GM13977 (cell line): ENCODE measurements around the gene SLC44A1.

ENCODE experiments used
- DNase-seq: peaks from one replicate; pipeline ENCODE4 v3.0.0; 2012; ENCODE audit warnings: low spot score
- in situ Hi-C: fragments of 300-500 bp; cut with MboI; formaldehyde crosslinking; loops from one replicate; pipeline ENCODE4 v1.12.0; 2022; ENCODE audit warnings: low sequenced_read_pairs, low pct_unique_long_range_greater_than_20kb, mixed read lengths, inconsistent platforms; ENCODE audit not compliant: unreplicated experiment
- TF ChIP-seq, protein P1 (sequence below): IDR thresholded peaks from 2 replicates; pipeline ENCODE4 v1.5.1; 2012; ENCODE audit warnings: mild to moderate bottlenecking, control low read depth; ENCODE audit not compliant: insufficient read depth; ENCODE audit errors: extremely low read depth, missing control alignments

Gene SLC44A1

DNA sequence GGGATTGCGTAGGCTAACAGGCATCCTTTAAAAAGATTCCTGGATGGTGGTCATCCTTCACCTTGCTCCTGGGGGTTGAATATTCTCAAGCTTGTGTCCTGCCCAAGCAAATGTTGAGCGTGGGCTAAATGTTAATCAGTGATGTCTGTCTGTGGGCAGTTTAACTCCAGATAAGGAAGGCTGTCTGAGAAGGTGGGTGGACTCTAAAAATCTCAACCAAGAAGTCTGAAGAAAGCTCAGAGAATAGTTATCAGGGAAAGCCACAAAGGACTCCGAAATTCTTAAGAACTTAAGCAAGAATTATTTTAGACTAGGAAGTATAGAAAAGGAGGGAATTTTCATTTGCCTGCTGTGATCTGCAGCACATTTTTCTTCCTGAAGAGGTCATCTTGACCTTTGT is 125.5 kb downstream of the SLC44A1 start:
- in situ Hi-C loops: no loop called here
- TF ChIP-seq, protein P1, sequence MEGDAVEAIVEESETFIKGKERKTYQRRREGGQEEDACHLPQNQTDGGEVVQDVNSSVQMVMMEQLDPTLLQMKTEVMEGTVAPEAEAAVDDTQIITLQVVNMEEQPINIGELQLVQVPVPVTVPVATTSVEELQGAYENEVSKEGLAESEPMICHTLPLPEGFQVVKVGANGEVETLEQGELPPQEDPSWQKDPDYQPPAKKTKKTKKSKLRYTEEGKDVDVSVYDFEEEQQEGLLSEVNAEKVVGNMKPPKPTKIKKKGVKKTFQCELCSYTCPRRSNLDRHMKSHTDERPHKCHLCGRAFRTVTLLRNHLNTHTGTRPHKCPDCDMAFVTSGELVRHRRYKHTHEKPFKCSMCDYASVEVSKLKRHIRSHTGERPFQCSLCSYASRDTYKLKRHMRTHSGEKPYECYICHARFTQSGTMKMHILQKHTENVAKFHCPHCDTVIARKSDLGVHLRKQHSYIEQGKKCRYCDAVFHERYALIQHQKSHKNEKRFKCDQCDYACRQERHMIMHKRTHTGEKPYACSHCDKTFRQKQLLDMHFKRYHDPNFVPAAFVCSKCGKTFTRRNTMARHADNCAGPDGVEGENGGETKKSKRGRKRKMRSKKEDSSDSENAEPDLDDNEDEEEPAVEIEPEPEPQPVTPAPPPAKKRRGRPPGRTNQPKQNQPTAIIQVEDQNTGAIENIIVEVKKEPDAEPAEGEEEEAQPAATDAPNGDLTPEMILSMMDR: no peak
- DNase-seq: no peak

DNA sequence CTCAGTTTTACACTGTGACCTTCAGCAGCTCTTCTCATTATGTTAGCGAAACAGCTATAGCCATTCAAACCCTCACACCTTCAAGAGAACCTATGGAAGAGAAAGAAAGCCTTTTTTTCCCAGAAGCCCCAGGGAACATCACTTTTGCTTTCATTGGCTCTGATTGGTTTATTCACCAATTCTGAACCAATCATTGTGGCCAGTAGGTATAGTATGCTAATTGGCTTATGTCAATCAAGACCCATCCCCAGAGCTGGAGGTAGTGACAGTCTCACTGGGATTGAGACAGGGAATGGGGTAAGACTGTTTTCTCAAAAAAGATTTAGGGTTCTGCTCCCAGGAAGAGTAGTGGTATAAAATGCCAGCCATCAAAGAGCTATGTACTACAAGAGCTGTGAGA is 129.3 kb downstream of the SLC44A1 start:
- DNase-seq: no peak
- TF ChIP-seq, protein P1: no peak
- in situ Hi-C loops: no loop called here

DNA sequence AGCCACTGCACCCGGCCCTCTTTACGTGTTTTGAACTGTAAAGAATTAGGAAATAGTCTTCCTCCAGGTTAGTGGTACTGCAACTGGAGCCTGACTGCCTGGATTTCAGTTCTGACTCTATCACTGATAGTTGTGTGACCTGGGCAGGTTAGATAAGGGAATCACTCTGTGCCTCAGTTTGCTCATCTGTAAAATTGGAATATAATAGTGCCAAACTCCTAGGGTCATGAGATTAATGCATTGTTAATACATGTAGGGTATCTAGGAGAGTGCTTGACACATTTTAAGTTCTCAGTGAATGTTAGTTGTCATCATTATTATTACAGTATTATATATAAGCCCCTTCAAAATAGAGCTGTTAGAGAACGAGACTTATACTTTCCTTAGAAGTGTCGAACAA is 130.9 kb downstream of the SLC44A1 start:
- TF ChIP-seq, protein P1: no peak
- in situ Hi-C loops: no loop called here

DNA sequence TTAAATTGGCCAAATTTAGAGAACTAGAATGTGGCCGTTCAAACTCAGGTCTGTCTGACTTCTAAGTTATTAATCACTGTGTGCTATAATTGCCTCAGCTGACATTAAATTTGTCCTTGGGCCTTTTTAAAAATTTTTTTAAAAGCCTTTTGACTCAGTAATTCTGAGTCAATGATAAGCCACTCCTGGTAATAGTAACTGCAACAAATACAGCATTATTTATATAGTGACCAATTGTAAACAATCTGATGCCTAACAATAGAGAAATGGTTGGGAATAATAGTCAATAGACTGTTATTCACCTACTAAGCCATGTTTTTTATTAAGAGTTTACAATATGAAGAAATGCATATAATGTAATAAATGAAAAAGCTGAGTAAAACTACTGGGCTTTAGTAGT is 132.4 kb downstream of the SLC44A1 start:
- in situ Hi-C loops: no loop called here
- TF ChIP-seq, protein P1: no peak

More for the DNA sequence above, 130.9 kb downstream of the SLC44A1 start:
- no peak for DNase-seq

DNA sequence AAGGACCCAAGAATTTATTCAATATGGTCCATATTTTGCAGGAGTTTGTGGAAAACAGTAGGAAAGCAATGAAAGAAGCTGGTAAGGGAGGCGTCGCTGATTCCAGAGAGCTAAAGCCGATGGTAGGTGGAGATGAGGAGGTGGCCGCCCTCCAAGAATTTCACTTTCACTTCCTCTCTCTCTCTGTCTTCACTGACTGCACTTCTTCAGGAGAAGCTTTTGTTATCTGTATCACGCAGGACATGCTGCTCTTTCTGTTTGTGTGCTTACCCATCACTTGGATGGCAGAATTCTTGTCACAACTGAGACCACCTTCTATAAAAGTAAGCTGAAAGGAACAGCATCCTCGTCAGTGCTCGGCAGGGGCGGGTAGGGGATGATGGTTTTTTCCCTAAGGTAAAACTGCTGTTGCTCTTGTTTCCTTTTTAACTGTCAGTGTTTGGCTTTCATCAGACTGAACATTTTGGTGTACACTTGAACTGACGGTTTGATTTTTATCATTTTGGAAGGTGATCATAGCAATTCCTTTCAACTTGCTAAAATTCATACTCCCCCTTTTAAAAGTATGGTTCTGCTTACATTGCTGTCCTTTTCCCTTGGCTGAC is 141.0 kb downstream of the SLC44A1 start:
- in situ Hi-C loops: no loop called here
- DNase-seq: peak; percentile 38
- TF ChIP-seq, protein P1: no peak

More for the DNA sequence above, 132.4 kb downstream of the SLC44A1 start:
- no peak for DNase-seq

DNA sequence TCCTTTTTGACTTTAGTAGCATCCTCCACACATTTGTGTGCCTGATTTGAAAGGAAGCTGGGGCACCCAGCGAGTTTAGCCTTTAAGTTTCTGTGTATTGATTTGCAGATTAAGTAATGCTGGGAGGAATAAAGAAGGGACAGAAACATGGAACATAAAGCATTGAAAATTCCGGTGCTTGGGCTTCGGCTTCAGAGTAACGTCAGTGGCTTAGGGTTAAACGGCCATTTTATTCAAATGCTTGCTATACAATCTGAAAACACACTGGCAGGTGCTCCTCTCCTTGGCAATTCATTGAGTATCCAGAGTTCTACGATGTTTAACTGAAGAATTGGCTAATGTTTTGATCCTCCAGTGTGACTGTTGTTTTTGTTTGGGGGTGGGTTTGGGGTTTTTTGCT is 145.3 kb downstream of the SLC44A1 start:
- in situ Hi-C loops: no loop called here
- DNase-seq: no peak
- TF ChIP-seq, protein P1: no peak
